OCI-LY3 (cell line): ENCODE data around the gene ANXA1.

Experiments
- H2AFZ ChIP-seq: fragments of 200-600, 300-600 bp; shearing (Covaris generic); 2 replicates; pipeline ENCODE4 v1.6.0; 2014; ENCODE audit warnings: antibody characterized with exemption, low read depth, low read length
- H3K27ac ChIP-seq: fragments of 200-600, 300-600 bp; sonication (generic); 2 replicates; pipeline ENCODE4 v1.5.1; 2014; ENCODE audit warnings: mild to moderate bottlenecking, low read length, moderate library complexity, mixed read lengths
- H3K27me3 ChIP-seq: fragments of 200-600, 300-600 bp; sonication (generic); 2 replicates; pipeline ENCODE4 v1.6.1; 2014; ENCODE audit warnings: low read depth, low read length, mixed read lengths
- H3K36me3 ChIP-seq: fragments of 200-600, 300-600 bp; sonication (generic); replicated peaks from 2 replicates; pipeline ENCODE3; 2014; ENCODE audit warnings: low read depth, low read length, mixed read lengths
- H3K4me1 ChIP-seq: fragments of 300-600, 200-600 bp; sonication (generic); 2 replicates; pipeline ENCODE4 v1.6.1; 2014; ENCODE audit warnings: low read length, mixed read lengths
- H3K4me2 ChIP-seq: fragments of 200-600, 300-600 bp; sonication (generic); 2 replicates; pipeline ENCODE4 v1.6.1; 2014; ENCODE audit warnings: low read length, mixed read lengths
- H3K4me3 ChIP-seq: fragments of 300-600, 200-600 bp; sonication (generic); 2 replicates; pipeline ENCODE4 v1.5.1; 2014; ENCODE audit warnings: antibody characterized with exemption, mild to moderate bottlenecking, low read length, moderate library complexity
- H3K79me2 ChIP-seq: fragments of 300-600, 200-600 bp; shearing (Covaris generic); 2 replicates; pipeline ENCODE4 v1.6.1; 2014; ENCODE audit warnings: mild to moderate bottlenecking, low read length, mixed read lengths
- H3K9ac ChIP-seq: fragments of 300-600, 200-600 bp; shearing (Covaris generic); 2 replicates; pipeline ENCODE4 v1.6.0; 2014; ENCODE audit warnings: mild to moderate bottlenecking, low read length, moderate library complexity
- H3K9me3 ChIP-seq: fragments of 200-600, 300-600 bp; shearing (Covaris generic); 2 replicates; pipeline ENCODE4 v1.6.1; 2014; ENCODE audit warnings: low read length, mixed read lengths; ENCODE audit not compliant: insufficient read depth
- H4K20me1 ChIP-seq: fragments of 200-600, 300-600 bp; sonication (generic); 2 replicates; pipeline ENCODE4 v1.6.1; 2016; ENCODE audit warnings: low read length, mixed read lengths; ENCODE audit not compliant: insufficient read depth
- EZH2phosphoT487 ChIP-seq: fragments of 200-600 bp; shearing (Covaris generic); IDR thresholded peaks from 2 replicates; pipeline ENCODE4 v1.6.1; 2018; ENCODE audit warnings: antibody characterized with exemption, mixed run types, low read depth
- TF ChIP-seq, protein P1 (sequence below): fragments of 200-600, 300-600 bp; sonication (generic); IDR thresholded peaks from 2 replicates; pipeline ENCODE4 v1.5.1; 2014; ENCODE audit warnings: antibody characterized with exemption, low read length, low read depth

Gene ANXA1

DNA sequence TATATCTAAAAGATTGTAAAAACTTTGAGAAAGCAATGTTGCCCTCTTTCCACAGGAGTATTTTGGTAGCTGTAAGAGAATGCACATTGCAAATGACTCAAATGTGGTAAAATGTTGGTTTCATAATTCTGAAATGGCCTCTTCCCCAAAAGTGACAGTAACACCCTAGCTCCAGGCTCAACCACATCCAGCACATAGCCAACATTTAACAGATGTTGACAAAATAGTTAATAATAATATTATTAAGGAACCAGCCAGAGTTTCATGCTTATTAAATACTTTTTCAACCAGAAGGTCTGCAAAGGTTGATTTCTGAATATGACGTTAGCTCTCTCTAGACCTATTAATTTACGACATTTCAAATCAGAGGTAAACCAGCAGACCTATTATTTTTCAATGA, 1.3 kb downstream of the ANXA1 start:
- Histone ChIP-seq H3K36me3 (no peaks in the 10 kb centered on the region), H4K20me1 (no peaks in the 10 kb centered on the region), H3K4me1 (peaks cover 38% of the 10 kb centered on the region), H3K27ac (no peak overlapping the region), H3K9me3 (no peaks in the 10 kb centered on the region), H2AFZ (no peak overlapping the region), H3K27me3 (peaks cover 16% of the 10 kb centered on the region), H3K4me2 (no peak overlapping the region), H3K9ac (no peak overlapping the region), H3K4me3 (no peak overlapping the region), H3K79me2 (no peaks in the 10 kb centered on the region)
- TF ChIP-seq, protein P1, sequence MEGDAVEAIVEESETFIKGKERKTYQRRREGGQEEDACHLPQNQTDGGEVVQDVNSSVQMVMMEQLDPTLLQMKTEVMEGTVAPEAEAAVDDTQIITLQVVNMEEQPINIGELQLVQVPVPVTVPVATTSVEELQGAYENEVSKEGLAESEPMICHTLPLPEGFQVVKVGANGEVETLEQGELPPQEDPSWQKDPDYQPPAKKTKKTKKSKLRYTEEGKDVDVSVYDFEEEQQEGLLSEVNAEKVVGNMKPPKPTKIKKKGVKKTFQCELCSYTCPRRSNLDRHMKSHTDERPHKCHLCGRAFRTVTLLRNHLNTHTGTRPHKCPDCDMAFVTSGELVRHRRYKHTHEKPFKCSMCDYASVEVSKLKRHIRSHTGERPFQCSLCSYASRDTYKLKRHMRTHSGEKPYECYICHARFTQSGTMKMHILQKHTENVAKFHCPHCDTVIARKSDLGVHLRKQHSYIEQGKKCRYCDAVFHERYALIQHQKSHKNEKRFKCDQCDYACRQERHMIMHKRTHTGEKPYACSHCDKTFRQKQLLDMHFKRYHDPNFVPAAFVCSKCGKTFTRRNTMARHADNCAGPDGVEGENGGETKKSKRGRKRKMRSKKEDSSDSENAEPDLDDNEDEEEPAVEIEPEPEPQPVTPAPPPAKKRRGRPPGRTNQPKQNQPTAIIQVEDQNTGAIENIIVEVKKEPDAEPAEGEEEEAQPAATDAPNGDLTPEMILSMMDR: no peak
- no peak for TF ChIP-seq EZH2phosphoT487

DNA sequence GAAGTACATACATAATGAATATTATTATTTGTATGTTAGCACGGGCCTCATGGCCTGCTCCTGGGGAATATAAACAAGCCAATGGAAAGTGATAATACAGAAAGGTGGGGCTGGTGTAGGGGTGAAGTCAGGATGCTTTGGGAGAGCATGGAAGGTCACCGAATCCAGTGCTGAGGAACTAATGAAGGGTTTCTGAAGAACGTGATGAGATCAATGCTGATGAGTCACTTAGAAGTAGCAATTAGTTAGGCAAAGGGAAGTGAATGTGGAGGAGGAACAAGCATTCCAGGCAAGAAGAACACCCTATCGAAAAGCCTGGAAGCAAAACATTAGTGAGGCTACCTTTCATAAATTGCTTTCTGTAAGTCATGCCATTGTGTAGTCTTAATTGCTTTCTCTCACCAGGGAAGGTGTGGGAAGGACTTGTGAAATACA, 2.1 kb downstream of the ANXA1 start:
- H3K4me3 ChIP-seq: no peak overlapping the region
- no peaks in the 10 kb centered on the region for H3K9me3 ChIP-seq
- no peaks in the 10 kb centered on the region for H4K20me1 ChIP-seq
- no peak overlapping the region for H3K4me2 ChIP-seq
- no peaks in the 10 kb centered on the region for H3K79me2 ChIP-seq
- no peak overlapping the region for H3K27ac ChIP-seq
- H3K36me3 ChIP-seq: no peaks in the 10 kb centered on the region
- TF ChIP-seq, protein P1: no peak
- TF ChIP-seq EZH2phosphoT487: no peak
- no peak overlapping the region for H3K9ac ChIP-seq
- peaks cover 33% of the 10 kb centered on the region for H3K4me1 ChIP-seq
- H3K27me3 ChIP-seq: peaks cover 16% of the 10 kb centered on the region
- no peak overlapping the region for H2AFZ ChIP-seq

DNA sequence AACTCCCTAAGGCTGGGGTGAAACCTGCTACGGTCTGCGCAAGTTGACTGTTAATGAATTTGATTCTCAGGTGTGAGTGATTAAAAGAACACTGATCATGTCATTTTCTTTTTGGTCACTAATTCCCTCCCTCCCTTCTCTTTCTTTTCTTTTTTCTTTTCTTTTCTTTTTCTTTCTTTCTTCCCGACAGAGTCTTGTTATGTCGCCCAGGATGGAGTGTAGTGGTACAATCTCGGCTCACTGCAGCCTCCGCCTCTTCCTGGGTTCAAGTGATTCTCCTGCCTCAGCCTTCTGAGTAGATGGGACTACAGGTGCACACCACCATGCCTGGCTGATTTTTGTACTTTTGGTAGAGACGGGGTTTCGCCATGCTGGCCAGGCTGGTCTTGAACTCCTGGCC, 2.6 kb downstream of the ANXA1 start:
- TF ChIP-seq, protein P1: no peak
- no peak for TF ChIP-seq EZH2phosphoT487
- H3K36me3 ChIP-seq: no peaks in the 10 kb centered on the region
- H3K27me3 ChIP-seq: peaks cover 16% of the 10 kb centered on the region
- no peak overlapping the region for H3K9ac ChIP-seq
- H3K27ac ChIP-seq: no peak overlapping the region
- H2AFZ ChIP-seq: no peak overlapping the region
- H4K20me1 ChIP-seq: no peaks in the 10 kb centered on the region
- no peaks in the 10 kb centered on the region for H3K9me3 ChIP-seq
- no peak overlapping the region for H3K4me2 ChIP-seq
- no peaks in the 10 kb centered on the region for H3K79me2 ChIP-seq
- no peak overlapping the region for H3K4me3 ChIP-seq
- peaks cover 28% of the 10 kb centered on the region for H3K4me1 ChIP-seq

DNA sequence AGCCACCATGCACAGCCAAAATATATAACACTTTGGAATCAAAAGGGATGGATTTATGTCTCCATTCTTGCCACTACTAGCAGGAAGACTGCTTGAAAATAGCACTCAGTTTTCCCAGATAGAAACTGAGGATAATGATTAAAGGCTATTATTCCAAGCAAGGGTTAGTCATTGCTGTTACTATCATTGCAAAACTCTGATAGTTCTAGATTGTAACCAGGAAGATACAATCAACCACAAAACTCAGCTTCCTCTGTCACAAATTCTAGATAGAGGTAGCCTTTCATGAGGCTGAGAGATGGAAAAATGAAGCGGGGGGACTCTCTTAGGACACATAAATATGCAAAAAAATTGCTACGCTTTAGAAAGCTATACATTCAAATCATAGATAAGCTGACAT, 3.1 kb downstream of the ANXA1 start:
- no peak overlapping the region for H3K27ac ChIP-seq

More for the DNA sequence above, 3.1 kb downstream of the ANXA1 start:
- H4K20me1 ChIP-seq: no peaks in the 10 kb centered on the region
- no peak for TF ChIP-seq EZH2phosphoT487
- TF ChIP-seq, protein P1: no peak
- H3K4me2 ChIP-seq: no peak overlapping the region
- H2AFZ ChIP-seq: no peak overlapping the region
- peaks cover 16% of the 10 kb centered on the region for H3K27me3 ChIP-seq
- no peaks in the 10 kb centered on the region for H3K9me3 ChIP-seq
- no peaks in the 10 kb centered on the region for H3K79me2 ChIP-seq
- no peak overlapping the region for H3K4me3 ChIP-seq
- no peaks in the 10 kb centered on the region for H3K36me3 ChIP-seq
- H3K9ac ChIP-seq: no peak overlapping the region
- H3K4me1 ChIP-seq: peaks cover 24% of the 10 kb centered on the region
